Chondrocyte (in vitro differentiated cells): ENCODE data around the gene DNAJC7. TPM values are rescaled to one million over a fixed set of nuclear protein-coding genes. Genes with fewer than 3 reads are reported as not detected.

Experiments used
- DNase-seq: peaks from one replicate; pipeline ENCODE4 v3.0.0; 2021; ENCODE audit warnings: mixed read lengths, low spot score
- H3K27ac Mint-ChIP-seq: one replicate; pipeline ENCODE4 v1.8.0; 2021; ENCODE audit warnings: mild to moderate bottlenecking, moderate library complexity, mixed read lengths; ENCODE audit not compliant: unreplicated experiment
- H3K27me3 Mint-ChIP-seq: 2 replicates; pipeline ENCODE4 v1.8.0; 2021; ENCODE audit warnings: low read depth, mixed read lengths
- H3K36me3 Mint-ChIP-seq: 2 replicates; pipeline ENCODE4 v1.8.0; 2021; ENCODE audit warnings: low read depth, mixed read lengths
- H3K4me1 Mint-ChIP-seq: 2 replicates; pipeline ENCODE4 v1.8.0; 2021; ENCODE audit warnings: low read depth, mild to moderate bottlenecking, mixed read lengths
- H3K4me3 Mint-ChIP-seq: one replicate; pipeline ENCODE4 v1.8.0; 2021; ENCODE audit warnings: mild to moderate bottlenecking, moderate library complexity, mixed read lengths; ENCODE audit not compliant: unreplicated experiment
- H3K9me3 Mint-ChIP-seq: 2 replicates; pipeline ENCODE4 v1.8.0; 2021; ENCODE audit warnings: low read depth, mixed read lengths
- CTCF ChIP-seq: fragments of 200-600 bp; sonication (generic); IDR thresholded peaks from 2 replicates; pipeline ENCODE4 v1.5.0; 2021; ENCODE audit warnings: antibody characterized with exemption, mild to moderate bottlenecking, moderate library complexity
- total RNA-seq: library from RNA; stranded (reverse); gene quantifications from 3 replicates; pipeline ENCODE4 v1.2.1, GENCODE V29; 2021

DNAJC7 gene
- total RNA-seq, 1 donor from 2014 or later: 51.2 TPM

GRCh38 chr17:42031584-42031983 is 14.3 kb upstream of the DNAJC7 start:
- Mint-ChIP-seq H3K27me3 (peaks cover 3% of the 10 kb centered on the region), H3K27ac (no peak overlapping the region)

GRCh38 chr17:42028791-42029127 is 11.5 kb upstream of the DNAJC7 start:
- no peak for DNase-seq
- H3K9me3 Mint-ChIP-seq: no peaks in the 10 kb centered on the region
- no peak for TF ChIP-seq CTCF
- H3K27ac Mint-ChIP-seq: no peak overlapping the region
- no peak overlapping the region for H3K4me3 Mint-ChIP-seq
- H3K27me3 Mint-ChIP-seq: peaks cover 3% of the 10 kb centered on the region
- H3K4me1 Mint-ChIP-seq: peaks cover 14% of the 10 kb centered on the region
- no peaks in the 10 kb centered on the region for H3K36me3 Mint-ChIP-seq

More at GRCh38 chr17:42031584-42031983, 14.3 kb upstream of the DNAJC7 start:
- no peak overlapping the region for H3K4me3 Mint-ChIP-seq
- TF ChIP-seq CTCF: no peak
- no peaks in the 10 kb centered on the region for H3K9me3 Mint-ChIP-seq
- no peaks in the 10 kb centered on the region for H3K36me3 Mint-ChIP-seq
- H3K4me1 Mint-ChIP-seq: no peaks in the 10 kb centered on the region
- no peak for DNase-seq

GRCh38 chr17:42027961-42028790 is 10.9 kb upstream of the DNAJC7 start:
- peak; percentile 34 for TF ChIP-seq CTCF
- H3K9me3 Mint-ChIP-seq: no peaks in the 10 kb centered on the region
- DNase-seq: no peak
- no peak overlapping the region for H3K27ac Mint-ChIP-seq
- H3K27me3 Mint-ChIP-seq: peaks cover 3% of the 10 kb centered on the region
- H3K36me3 Mint-ChIP-seq: no peaks in the 10 kb centered on the region
- H3K4me1 Mint-ChIP-seq: peaks cover 18% of the 10 kb centered on the region
- H3K4me3 Mint-ChIP-seq: no peak overlapping the region

GRCh38 chr17:42027590-42027889 is 10.3 kb upstream of the DNAJC7 start:
- H3K36me3 Mint-ChIP-seq: no peaks in the 10 kb centered on the region
- TF ChIP-seq CTCF: no peak
- H3K27ac Mint-ChIP-seq: no peak overlapping the region
- H3K9me3 Mint-ChIP-seq: no peaks in the 10 kb centered on the region
- no peak overlapping the region for H3K4me3 Mint-ChIP-seq
- DNase-seq: peak; percentile 68
- H3K27me3 Mint-ChIP-seq: peaks cover 3% of the 10 kb centered on the region
- peaks cover 18% of the 10 kb centered on the region for H3K4me1 Mint-ChIP-seq

- Mint-ChIP-seq H3K36me3 (peaks cover 3% of the 10 kb centered on the region), H3K27ac (no peak overlapping the region), H3K4me3 (no peak overlapping the region), H3K27me3 (peaks cover 3% of the 10 kb centered on the region), H3K9me3 (no peaks in the 10 kb centered on the region), H3K4me1 (peaks cover 21% of the 10 kb centered on the region)
- no peak for TF ChIP-seq CTCF
- DNase-seq: no peak
These were observed 9.8 kb upstream of the DNAJC7 start for GRCh38 chr17:42026857-42027589.
